Superior temporal gyrus (tissue), 1 donor: ENCODE data around the gene MBTPS2.

Source experiments
- DNase-seq: peaks from one replicate; pipeline ENCODE4 v3.0.0-alpha.2; 2016; ENCODE audit errors: extremely low spot score

Gene MBTPS2

GRCh38 chrX:21934414-21934813 lies 95.0 kb downstream of the MBTPS2 start:
- no peak for DNase-seq
